Measurements from ENCODE around the gene ACVR1B. TPM values are rescaled to one million over a fixed set of nuclear protein-coding genes. Genes with fewer than 3 reads are reported as not detected.

The ACVR1B gene
- total RNA-seq, 1 donor from 2014 or later, result 8.5 TPM

GRCh38 chr12:51997136-51997535 is 45.6 kb downstream of the ACVR1B start:
- no peak for DNase-seq
- H3K4me1 ChIP-seq, result peaks cover 5% of the 10 kb centered on the region
- intact Hi-C loops (cut with micrococcal nuclease), result no loop called here
- no peaks in the 10 kb centered on the region for H3K9me3 ChIP-seq (replicated peaks)
- peaks cover 32% of the 10 kb centered on the region for H3K36me3 ChIP-seq
- H3K4me3 ChIP-seq, result no peak overlapping the region
- no peaks in the 10 kb centered on the region for H3K27me3 ChIP-seq (ENCODE audit: low read depth)
- no peak for TF ChIP-seq CTCF (IDR thresholded peaks at IDR 0.05; ENCODE audit: borderline replicate concordance)
- H3K27ac ChIP-seq (replicated peaks), result no peak overlapping the region

GRCh38 chr12:52003016-52003550 is 51.6 kb downstream of the ACVR1B start:
- no peaks in the 10 kb centered on the region for H3K9me3 ChIP-seq (replicated peaks)
- TF ChIP-seq CTCF (IDR thresholded peaks at IDR 0.05; ENCODE audit: borderline replicate concordance), result no peak
- intact Hi-C loops (cut with micrococcal nuclease), result no loop called here
- H3K4me3 ChIP-seq, result no peak overlapping the region
- no peaks in the 10 kb centered on the region for H3K36me3 ChIP-seq
- peaks cover 32% of the 10 kb centered on the region for H3K4me1 ChIP-seq
- DNase-seq, result no peak
- H3K27me3 ChIP-seq (ENCODE audit: low read depth), result peaks cover 31% of the 10 kb centered on the region
- H3K27ac ChIP-seq (replicated peaks), result no peak overlapping the region

GRCh38 chr12:52003591-52003990 is 52.1 kb downstream of the ACVR1B start:
- Histone ChIP-seq H3K27ac (replicated peaks) (no peak overlapping the region), H3K4me3 (no peak overlapping the region), H3K36me3 (no peaks in the 10 kb centered on the region), H3K27me3 (ENCODE audit: low read depth) (peaks cover 31% of the 10 kb centered on the region), H3K9me3 (replicated peaks) (no peaks in the 10 kb centered on the region), H3K4me1 (peaks cover 37% of the 10 kb centered on the region)
- intact Hi-C loops (cut with micrococcal nuclease), result no loop called here
- no peak for TF ChIP-seq CTCF (IDR thresholded peaks at IDR 0.05; ENCODE audit: borderline replicate concordance)
- DNase-seq, result no peak

- Histone ChIP-seq H3K4me1 (peaks cover 42% of the 10 kb centered on the region), H3K4me3 (no peak overlapping the region), H3K27ac (replicated peaks) (no peak overlapping the region), H3K9me3 (replicated peaks) (no peaks in the 10 kb centered on the region), H3K36me3 (peaks cover 4% of the 10 kb centered on the region), H3K27me3 (ENCODE audit: low read depth) (peaks cover 31% of the 10 kb centered on the region)
- TF ChIP-seq CTCF (IDR thresholded peaks at IDR 0.05; ENCODE audit: borderline replicate concordance), result peak; percentile 83
- no peak for DNase-seq
- intact Hi-C loops (cut with micrococcal nuclease), result no loop called here
These were observed 52.6 kb downstream of the ACVR1B start for GRCh38 chr12:52004042-52004648.

- Histone ChIP-seq H3K27ac (replicated peaks) (no peak overlapping the region), H3K4me3 (no peak overlapping the region), H3K27me3 (ENCODE audit: low read depth) (peaks cover 31% of the 10 kb centered on the region), H3K4me1 (peaks cover 55% of the 10 kb centered on the region), H3K9me3 (replicated peaks) (no peaks in the 10 kb centered on the region), H3K36me3 (peaks cover 4% of the 10 kb centered on the region)
- DNase-seq, result no peak
- TF ChIP-seq CTCF (IDR thresholded peaks at IDR 0.05; ENCODE audit: borderline replicate concordance), result no peak
- intact Hi-C loops (cut with micrococcal nuclease), result no loop called here
These were observed 53.9 kb downstream of the ACVR1B start for GRCh38 chr12:52005218-52005902.

Measured in left ventricle myocardium inferior (tissue), 1 donor.